NOMO-1 treated with dmso at 0.1 percent for 144 hours (cell line): ENCODE data around the gene RIN1.
"Not testable (repeated sequence)": the region's sequence is repeated elsewhere in the genome, so short reads cannot be mapped to it uniquely, and the experiment has no call there.

Experiments
- DNase-seq: peaks from one replicate; lab custom pipeline; 2025; ENCODE audit not compliant: unreplicated experiment; lab: John Stamatoyannopoulos, UW

RIN1 gene

DNA sequence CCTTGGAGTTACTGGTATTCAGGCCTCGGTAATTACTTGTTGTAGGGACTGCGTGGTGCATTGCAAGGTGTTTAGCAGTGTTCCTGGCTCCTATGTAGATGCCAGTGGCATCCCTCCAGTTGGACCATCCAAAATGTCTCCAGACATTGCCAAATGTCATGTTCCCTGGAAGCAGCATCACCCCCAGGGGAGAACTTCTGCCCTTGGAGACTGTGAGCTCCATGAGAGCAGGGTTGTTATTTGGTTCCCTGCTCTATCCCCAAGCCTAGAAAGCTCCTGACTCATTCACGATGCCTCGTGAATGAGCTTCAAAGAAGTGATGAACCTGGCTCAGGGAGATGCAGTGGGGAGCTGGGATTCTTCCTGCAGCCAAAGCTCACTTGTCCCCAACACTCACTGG is 14.6 kb downstream of the RIN1 start:
- no peak for DNase-seq

DNA sequence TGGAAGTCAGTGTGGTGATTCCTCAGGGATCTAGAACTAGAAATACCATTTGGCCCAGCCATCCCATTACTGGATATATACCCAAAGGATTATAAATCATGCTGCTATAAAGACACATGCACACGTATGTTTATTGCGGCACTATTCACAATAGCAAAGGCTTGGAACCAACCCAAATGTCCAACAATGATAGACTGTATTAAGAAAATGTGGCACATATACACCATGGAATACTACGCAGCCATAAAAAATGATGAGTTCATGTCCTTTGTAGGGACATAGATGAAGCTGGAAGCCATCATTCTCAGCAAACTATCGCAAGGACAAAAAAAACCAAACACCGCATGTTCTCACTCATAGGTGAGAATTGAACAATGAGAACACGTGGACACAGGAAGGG is 15.5 kb downstream of the RIN1 start:
- not testable (repeated sequence) for DNase-seq

DNA sequence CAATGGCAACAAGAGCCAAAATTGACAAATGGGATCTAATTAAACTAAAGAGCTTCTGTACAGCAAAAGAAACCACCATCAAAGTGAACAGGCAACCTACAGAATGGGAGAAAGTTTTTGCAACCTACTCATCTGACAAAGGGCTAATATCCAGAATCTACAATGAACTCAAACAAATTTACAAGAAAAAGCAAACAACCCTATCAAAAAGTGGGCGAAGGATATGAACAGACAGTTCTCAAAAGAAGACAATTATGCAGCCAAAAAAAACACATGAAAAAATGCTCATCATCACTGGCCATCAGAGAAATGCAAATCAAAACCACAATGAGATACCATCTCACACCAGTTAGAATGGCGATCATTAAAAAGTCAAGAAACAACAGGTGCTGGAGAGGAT is 15.9 kb downstream of the RIN1 start:
- not testable (repeated sequence) for DNase-seq

DNA sequence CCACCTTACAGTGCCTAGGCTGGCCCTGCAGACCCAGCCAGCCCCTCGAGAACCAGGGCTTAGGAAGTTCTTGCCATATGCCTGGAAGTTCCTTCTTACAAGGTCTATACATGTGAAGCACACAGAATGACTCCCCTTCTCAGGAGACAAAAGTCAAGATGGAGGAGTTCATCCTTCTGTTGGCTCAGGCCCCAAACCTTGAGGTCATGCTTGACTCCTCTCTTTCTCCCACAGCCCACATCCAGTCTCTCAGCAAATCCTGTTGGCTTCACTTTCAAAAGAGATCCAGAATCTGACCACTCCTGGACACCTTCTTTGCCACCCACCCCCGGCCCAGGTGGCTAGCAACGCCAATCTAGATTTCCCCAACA is 17.6 kb downstream of the RIN1 start:
- no peak for DNase-seq

GRCh38 chr11:66317723-66318599 is 18.3 kb downstream of the RIN1 start:
- peak; percentile 90 for DNase-seq

- no peak for DNase-seq
These were observed 18.9 kb downstream of the RIN1 start for GRCh38 chr11:66317322-66317722.

- no peak for DNase-seq
These were observed 19.4 kb downstream of the RIN1 start, which contains the start of gene CD248 for GRCh38 chr11:66316849-66317251. Gene CD248, minus strand, starts transcription at chr11:66317044. Its CDS starts 17 bp downstream, at chr11:66317027.

DNA sequence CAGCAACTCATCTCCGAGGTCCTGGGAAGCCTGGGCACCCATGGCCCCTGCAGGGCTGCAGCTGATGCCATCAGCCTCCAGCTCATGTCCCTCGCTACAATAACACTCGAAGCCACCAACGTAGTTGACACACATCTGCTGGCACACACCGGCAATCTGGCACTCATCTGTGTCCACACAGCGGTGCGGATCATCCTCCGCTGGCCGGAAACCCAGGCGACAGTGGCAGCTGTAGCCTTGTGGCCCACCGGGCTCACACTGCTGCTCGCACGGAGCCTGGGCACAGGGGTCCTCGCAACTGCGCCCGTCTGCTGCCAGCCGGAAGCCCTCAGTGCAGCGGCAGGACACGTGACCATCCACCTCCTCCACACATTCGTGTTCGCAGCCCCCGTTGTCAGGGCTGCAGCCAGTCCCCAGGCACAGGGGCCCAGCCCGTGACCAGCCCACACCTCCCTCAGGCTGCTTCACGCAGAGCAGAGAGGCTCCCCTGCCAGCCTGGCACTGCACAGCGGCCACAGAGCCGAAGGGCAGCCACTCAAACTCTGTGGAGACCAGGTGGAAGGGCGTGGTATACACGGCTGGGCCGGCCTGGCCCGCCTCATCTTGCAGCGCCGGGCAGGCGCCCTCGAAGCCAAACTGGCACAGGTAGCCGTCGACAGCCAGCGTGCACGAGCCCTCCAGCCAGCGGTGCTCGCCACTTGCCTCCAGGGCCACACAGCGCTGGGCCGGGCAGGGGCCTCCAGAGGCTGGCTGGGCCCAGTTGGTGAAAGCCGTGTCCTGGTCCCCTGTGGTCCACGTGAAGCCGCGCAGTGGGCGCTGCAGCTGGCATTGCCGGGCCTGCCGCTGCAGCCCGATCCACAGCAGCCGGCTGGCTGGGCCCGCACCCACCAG is 20.1 kb downstream of the RIN1 start:
- DNase-seq = no peak

- DNase-seq = no peak
These were observed 20.7 kb downstream of the RIN1 start for GRCh38 chr11:66315498-66315885.

- DNase-seq = no peak
These were observed 21.4 kb downstream of the RIN1 start for GRCh38 chr11:66314561-66315497.

GRCh38 chr11:66314186-66314501 is 22.1 kb downstream of the RIN1 start:
- DNase-seq = no peak

GRCh38 chr11:66313321-66314185 is 22.7 kb downstream of the RIN1 start:
- no peak for DNase-seq

DNA sequence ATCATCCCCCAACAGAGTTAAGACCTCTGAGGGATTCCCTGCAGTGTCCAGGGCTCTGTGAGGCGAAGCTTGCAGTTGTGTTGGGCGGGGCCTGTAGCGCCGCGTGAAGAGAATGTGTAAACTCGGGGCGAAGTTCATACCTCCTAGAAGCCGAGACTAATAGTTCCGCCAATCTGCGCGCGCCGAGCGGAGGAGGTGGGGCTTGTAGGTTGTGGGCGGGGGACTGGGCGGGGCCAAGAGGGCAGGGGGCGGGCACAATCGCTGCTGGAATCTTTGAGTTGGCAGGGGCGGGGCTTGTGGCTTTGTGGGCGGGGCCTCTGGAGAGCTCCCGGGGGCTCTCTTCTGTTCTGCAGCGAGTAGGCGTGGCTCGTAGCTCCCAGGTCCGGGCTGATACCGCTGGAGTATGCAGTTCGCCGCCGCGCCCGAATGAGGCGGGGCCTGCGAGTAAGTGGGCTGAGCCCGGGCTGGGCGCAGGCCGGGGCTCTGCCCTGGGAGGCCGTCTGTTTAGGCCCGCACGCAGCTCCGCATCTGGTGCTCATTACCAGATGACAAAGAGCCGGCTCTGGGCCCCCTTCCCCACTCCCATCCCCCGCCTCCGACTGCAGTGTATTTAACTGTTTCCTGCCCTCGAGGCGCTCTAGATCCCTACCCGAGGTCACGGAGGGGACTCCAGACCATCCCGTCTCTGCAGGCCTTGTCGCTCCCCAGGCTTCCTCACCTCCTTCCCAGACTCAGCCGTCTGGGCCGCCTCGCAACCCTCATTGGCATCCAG is 23.5 kb downstream of the RIN1 start:
- peak; percentile 97 for DNase-seq

GRCh38 chr11:66311965-66312548 is 24.2 kb downstream of the RIN1 start:
- DNase-seq = peak; percentile 88

DNA sequence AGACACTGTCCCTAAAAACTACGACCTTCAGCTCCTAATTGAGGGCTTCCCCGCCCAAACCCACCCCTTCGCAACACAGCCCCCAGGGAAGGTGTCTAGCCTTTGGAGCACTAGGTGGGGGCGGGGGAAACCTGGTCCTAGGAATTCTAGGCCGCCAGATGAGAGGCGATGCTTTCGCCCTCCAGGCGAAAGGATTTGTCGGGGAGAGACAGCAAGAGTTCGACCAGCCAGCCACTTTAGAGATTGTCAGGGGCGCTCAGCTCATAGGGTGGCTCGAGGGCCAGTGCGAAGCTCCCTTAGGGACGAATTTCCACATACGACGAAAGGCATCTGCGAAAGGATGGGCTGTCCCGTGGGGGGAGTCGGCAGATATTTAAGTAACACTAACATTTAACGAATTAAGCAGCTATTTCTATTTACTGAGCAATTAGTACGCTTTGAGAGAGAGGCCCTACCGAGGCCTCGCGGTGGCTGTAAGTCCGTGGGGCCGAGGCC is 24.7 kb downstream of the RIN1 start:
- DNase-seq = no peak

DNA sequence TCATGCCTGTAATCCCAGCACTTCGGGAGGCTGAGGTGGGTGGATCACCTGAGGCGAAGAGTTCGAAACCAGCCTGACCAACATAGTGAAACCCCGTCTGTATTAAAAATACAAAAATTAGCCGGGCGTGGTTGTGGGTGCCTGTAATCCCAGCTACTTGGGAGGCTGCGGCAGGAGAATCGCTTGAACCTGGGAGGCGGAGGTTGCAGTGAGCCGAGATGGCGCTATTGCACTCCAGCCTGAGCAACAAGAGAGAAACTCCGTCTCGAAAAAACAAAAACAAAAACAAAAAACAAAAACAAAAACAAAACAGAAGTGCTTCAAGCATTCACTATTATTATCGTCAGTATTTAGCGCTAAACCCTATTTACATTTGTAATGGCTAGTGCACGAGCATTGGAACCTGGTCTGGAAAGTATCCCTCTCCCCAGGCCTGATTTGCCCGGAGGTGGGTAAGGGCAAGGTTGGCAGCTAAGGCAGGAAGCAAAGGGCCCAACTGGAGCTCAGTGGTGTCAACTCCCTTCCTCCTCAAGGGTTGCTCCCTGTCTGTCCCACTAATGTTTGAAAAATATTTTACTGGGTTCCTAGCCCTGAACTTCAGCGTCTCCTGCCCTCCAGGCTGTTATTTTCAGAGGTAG is 25.3 kb downstream of the RIN1 start:
- not testable (repeated sequence) for DNase-seq

DNA sequence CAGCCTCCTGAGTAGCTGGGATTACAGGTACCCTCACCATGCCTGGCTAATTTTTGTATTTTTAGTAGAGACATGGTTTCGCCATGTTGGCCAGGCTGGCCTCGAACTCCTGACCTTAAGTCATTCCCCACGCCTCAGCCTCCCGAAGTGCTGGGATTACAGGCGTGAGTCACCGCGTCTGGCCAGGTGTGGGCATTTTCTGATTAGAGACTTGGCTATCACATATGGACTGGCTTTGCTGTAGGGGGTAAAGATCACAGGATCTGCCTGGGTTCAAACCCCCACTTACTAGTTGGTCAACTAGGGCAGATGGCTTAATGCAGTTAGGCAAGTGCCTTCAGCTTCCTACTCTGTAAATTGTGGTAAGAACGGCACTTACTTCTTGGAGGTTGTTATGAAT is 25.9 kb downstream of the RIN1 start:
- no peak for DNase-seq

- no peak for DNase-seq
These were observed 26.8 kb downstream of the RIN1 start for GRCh38 chr11:66309475-66309874.
